ELF-1 (cell line): Measurements from ENCODE around the gene ZW10.
A peak's percentile ranks its signal among the peaks of the same experiment; 100 is the strongest.
"Not testable (repeated sequence)": the region's sequence is repeated elsewhere in the genome, so short reads cannot be mapped to it uniquely, and the experiment has no call there.

ENCODE experiments used
- DNase-seq: peaks from one replicate; pipeline ENCODE4 v3.0.0-alpha.2; 2016; ENCODE audit warnings: low read depth, low spot score

Gene ZW10, protein sequence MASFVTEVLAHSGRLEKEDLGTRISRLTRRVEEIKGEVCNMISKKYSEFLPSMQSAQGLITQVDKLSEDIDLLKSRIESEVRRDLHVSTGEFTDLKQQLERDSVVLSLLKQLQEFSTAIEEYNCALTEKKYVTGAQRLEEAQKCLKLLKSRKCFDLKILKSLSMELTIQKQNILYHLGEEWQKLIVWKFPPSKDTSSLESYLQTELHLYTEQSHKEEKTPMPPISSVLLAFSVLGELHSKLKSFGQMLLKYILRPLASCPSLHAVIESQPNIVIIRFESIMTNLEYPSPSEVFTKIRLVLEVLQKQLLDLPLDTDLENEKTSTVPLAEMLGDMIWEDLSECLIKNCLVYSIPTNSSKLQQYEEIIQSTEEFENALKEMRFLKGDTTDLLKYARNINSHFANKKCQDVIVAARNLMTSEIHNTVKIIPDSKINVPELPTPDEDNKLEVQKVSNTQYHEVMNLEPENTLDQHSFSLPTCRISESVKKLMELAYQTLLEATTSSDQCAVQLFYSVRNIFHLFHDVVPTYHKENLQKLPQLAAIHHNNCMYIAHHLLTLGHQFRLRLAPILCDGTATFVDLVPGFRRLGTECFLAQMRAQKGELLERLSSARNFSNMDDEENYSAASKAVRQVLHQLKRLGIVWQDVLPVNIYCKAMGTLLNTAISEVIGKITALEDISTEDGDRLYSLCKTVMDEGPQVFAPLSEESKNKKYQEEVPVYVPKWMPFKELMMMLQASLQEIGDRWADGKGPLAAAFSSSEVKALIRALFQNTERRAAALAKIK

DNA sequence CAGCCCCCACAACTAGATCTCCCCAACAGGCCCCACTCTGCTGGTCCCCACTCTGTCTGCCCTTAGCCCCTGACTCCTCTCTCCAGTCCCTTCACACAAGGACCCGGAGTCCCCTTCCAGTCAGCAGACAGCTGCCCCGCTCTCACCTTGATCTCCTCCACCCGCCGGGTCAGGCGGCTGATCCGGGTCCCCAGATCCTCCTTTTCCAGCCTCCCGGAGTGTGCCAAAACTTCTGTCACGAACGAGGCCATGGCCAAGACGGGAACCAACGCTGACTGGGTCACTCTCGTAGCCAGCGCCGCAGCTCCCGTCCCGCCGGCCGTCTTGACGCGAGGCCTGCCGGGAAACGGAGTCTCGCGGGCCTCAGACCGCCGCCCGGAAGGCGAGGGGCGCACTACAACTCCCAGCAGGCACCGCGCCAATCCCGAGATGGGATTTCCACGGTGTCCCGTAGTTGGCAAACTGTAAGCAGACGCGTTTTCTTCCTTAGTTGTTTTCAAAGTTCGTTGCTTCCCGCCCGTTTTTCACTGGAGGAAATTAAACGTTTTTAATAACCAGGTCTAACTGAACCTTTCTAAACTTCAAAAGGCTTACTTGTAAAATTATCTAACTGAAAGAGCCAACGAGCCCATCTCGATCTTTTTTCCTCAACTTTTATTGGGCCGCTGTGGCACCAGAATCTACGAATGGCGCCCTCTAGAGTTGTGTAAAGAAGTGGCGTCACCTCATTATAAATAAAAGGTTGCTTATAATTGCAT lies at the start of gene ZW10:
ZW10 (minus strand) TSS at position 277 of the 758 bp plus-strand sequence; CDS start at position 251, 26 bp downstream.
- DNase-seq: peak; percentile 97

DNA sequence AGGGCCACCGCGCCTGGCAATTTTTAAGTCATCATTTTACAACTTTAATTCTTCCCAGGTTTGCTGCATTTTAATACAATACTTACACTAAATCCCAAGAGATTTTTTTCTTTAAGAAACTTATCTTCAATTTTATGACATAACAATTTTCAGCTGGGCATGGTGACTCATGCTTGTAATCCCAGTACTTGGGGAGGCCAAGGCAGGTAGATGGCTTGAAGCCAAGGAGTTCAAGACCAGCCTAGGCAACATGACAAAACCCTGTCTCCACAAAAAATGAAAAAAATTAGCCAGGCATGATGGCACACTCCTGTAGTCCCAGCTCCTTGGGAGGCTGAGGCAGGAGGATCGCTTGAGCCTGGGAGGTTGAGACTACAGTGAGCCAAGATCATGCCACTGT lies 44.9 kb upstream of the ZW10 start:
- no peak for DNase-seq

- DNase-seq: no peak
These were observed 44.1 kb upstream of the ZW10 start for GRCh38 chr11:113817626-113818025.

- no peak for DNase-seq
These were observed 43.7 kb upstream of the ZW10 start for GRCh38 chr11:113817162-113817561.

GRCh38 chr11:113814181-113814580 lies 40.7 kb upstream of the ZW10 start:
- DNase-seq: no peak

DNA sequence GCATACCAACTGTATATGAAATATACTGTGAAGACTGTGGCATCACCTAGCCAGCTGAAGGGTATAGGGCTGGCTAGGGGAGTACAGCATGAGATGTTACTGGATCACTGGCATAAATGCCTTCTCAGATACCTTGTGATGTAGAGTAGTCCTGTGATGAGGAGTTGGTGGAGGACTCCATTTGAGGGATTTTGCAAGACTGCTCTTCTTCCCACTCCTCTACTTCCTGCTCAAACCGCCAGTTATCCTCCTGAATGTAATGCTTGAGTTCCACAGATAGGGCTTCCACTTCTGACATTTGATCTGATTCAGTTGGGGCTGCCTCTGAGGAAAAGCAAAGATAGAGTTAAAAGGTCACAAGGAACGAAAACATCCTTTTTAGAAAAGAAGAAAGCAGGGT lies 35.4 kb upstream of the ZW10 start:
- DNase-seq: no peak

GRCh38 chr11:113806406-113806805 lies 32.9 kb upstream of the ZW10 start:
- DNase-seq: peak; percentile 79

- DNase-seq: no peak
These were observed 32.1 kb upstream of the ZW10 start for GRCh38 chr11:113805640-113806039.

DNA sequence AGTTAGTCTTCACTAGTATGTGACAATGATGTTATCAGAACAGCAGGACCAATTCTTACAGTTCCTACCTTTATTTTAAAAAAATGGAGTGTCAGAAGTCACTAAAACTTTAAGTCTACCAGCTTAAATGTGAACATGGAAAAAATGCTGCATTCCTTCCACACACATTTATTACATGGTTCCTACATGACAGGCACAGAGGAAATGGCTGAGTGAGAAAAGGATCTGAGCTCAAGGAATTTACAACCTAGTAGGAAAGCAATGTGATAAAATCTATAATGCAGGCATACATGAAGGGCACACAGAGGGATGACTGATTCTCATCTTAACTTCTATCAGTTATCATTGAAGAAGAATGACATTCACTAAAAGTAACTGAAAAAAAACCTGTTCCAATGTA lies 29.1 kb upstream of the ZW10 start:
- DNase-seq: no peak

DNA sequence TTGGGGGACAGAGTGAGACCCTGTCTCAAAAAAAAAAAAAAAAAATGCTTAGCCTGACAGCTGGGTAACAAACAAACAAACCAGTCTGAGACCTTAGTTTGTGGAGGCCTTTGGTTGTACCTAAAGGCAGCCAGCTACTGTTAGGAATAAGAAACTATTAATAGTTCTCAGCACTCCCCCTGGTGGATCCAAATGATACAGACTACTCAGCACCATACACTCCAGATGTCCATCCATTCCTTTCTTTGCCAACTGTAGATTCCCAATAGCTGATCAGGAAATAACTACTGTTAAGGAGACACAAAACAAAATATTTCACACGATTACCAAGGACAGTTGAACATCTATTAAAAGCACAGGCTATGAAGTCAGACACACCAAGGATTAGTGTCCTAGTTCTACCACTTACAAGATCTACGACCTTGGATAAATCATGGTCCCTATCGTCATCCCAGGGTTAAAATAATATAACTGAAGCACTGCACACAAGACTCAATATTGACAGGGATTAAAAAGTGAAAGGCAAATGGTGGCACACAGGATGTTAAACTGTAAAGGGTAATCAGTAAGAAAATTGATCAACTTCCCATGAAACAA lies 23.3 kb upstream of the ZW10 start:
- DNase-seq: no peak

DNA sequence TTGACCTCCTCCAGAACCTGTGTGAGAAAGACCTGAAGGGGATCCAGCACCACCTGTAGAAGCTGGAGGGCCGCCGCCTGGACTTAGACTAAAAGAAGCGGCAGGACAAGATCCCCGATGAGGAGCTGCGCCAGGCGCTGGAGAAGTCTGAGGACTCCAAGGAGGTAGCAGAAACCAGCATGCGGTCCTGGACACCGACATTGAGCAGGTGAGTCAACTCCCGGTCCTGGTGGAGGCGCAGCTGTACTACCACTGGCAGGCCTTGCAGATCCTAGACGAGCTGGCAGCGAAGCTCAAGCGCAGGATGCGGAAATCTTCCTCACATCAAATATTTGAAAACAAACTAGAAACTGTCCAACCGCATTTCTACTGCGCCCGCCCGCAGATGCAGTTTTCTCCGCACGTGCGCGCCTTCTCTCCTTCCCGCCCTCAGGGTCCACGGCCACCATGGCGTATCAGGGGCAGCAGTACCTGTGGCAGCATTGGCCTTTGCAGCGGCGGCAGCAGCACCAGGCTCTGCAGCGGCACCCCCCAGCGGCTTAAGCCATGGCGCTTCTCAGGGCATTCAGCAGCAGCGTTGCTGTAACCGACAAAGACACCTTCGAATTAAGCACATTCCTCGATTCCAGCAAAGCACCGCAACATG lies 16.3 kb upstream of the ZW10 start:
- DNase-seq: no peak

- DNase-seq: not testable (repeated sequence)
These were observed 15.5 kb upstream of the ZW10 start for GRCh38 chr11:113789016-113789415.

DNA sequence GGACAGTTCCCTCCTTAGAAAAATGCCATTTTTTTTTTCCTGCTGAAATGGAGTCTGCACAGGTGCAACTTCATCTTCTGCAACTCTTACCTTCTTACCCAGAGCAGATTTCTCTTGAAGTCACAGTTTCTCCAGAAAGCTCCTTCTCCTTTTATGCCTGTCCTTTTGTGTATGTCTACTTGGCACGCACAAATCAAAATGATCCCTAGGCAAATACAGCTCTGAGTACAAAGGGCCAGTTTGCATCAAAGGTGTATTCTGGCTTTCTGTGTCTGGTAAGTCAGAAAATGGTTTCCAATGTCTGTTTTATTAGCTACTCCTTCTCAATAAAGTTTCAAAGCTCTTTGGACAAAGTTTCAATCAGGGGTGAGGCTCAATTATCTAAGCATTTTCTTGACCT lies 8.6 kb upstream of the ZW10 start:
- no peak for DNase-seq

DNA sequence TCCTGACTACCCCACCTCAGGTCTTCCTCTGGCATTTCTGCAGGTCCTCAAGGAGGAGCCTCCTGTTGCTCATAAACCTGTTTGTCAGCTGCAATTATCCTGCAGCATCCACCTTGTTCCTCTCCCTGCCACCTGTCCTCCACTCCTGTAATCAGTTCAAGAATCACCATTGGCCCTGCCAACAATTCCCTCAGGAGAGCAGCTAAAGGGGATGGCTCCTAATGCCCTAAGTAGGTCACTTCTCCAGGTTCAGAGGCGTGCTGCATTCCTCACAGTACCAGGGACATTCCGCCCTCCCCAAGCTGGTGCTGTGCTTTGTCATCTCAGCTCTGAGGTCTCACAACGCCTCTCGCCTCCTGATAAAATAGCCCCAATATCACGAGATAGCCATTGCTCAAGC lies 8.2 kb upstream of the ZW10 start:
- DNase-seq: peak; percentile 68

GRCh38 chr11:113779496-113779895 lies 6.0 kb upstream of the ZW10 start, which contains the start of gene CLDN25:
TSS of gene CLDN25 (plus strand) at chr11:113779796. CDS start at chr11:113779796, 0 bp downstream.
- no peak for DNase-seq

DNA sequence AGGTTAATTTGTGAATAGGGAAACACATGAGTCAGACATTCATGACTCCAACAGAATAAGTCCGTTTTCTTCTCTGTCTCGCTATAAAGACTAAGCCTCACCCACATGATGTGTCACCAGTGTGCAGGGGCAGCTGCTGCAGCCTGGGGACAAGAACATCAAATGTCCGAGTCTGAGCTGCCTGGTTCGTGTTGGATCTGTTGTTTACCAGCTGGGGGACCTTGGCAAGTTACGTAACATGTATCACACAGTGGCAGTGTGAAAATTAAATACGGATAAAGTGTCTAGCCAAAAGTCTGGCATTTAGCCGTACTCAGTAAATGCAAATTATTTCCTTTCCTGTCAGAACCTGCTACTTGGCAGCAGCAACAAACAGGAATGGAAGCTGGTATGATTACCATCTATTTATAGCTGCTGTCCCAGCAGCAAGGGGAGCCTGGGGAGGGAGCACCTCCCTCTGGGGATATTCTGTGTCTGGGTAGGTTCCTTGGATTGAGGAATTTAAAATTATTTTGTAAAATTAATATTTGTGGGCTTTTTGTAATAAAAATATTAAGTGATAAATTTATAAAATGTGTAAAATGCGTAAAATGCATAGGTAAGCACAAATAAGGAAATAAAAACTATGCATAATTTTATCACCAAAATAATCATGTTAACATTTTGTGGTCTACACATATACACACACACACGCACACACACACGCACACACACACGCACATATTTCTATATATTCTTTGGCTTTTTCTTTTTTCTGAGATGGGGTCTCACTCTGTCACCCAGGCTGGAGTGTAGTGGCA lies 4.8 kb upstream of the ZW10 start:
- DNase-seq: no peak

- no peak for DNase-seq
These were observed 647 bp upstream of the ZW10 start for GRCh38 chr11:113774174-113774503.

- no peak for DNase-seq
These were observed 438 bp downstream of the ZW10 start for GRCh38 chr11:113773092-113773415.

DNA sequence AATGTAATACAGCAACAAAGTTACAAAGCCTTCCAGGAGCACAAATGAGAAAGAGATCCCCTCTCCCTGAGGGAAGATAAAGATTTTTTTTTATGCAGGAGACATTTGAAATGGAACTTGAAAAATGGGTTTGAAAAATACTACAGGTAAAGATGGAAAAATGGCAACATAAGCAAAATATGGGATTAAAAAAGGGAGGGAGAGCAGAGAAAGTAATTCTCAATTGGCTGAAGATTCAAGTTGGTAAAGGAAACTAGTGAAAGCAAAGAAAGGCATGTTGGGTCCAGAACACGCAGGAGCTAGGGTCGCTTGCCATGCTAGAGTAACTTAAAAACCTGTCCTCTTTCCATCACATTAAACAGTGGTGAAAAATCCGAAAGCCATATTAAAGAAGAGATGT lies 1.5 kb downstream of the ZW10 start:
- no peak for DNase-seq

DNA sequence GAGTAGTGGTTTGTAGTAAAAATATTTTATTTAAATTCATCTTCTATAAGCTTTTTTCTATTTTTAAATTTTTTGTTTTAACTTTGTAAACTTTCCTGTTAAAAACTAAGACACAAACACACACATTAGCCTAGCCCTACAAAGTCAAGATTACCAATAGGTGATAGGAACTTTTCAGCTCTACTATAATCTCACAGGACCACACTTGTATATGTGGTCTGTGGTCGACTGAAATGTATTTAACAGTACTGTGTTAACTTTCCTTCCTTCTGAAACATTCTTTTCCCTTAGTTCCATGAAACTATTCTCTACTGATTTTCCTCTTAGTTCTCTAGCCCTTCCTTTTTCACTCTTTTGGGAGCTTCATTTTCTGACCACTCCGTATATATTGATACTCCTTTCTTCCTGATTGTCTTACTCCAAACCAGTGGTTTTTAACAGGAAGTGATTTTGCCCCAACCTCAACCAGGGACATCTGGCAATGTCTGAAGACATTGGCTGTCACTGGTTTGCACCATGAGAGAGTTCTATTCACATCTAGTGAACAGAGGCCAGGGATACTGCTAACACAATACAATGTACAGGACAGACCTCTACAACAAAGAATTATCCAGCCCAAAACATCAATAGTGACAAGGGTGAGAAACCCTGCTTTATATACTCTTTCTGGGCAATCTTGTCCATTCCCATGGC lies 8.8 kb downstream of the ZW10 start:
- no peak for DNase-seq
